ENCODE measurements around the gene HINFP. TPM values are rescaled to one million over a fixed set of nuclear protein-coding genes. Genes with fewer than 3 reads are reported as not detected.

The HINFP gene
- total RNA-seq, 1 experiment from 2014 or later = 38.1 TPM

DNA sequence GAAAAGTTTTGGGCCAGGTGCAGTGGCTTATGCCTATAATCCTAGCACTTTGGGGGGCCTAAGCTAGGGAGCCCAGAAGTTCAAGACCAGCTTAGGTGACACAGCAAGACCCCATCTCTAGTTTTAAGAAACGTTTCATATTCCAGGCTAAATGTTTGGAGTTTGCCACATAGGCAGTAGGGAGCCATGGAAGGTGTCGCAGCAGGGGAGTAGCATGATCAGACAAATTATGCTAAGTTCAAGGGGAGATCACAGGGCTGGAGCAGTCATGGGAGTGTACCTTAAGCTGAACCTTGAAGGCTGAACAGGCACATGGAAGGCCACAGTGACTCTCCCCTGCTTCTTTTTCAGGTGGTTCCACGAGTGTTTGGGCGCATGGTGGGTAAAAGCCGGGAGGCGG, 58.0 kb downstream of the HINFP start:
- Histone ChIP-seq H4K20me1 (ENCODE audit: insufficient read depth) (no peaks in the 10 kb centered on the region), H3K79me2 (ENCODE audit: insufficient read depth, low read length) (no peaks in the 10 kb centered on the region), H3K27ac (ENCODE audit: low read depth, low read length) (no peak overlapping the region), H2AFZ (ENCODE audit: low read depth, low read length, poor library complexity, severe bottlenecking) (no peak overlapping the region), H3K4me1 (ENCODE audit: control insufficient read depth in 1 of 2, insufficient read depth in 2 of 2, low read length in 2 of 2) (peaks cover 11 to 14% of the 10 kb centered on the region in 2 experiments), H3K9me3 (ENCODE audit: control insufficient read depth in 1 of 2, insufficient read depth in 1 of 2, low read depth in 1 of 2, low read length in 2 of 2) (no peaks in the 10 kb centered on the region), H3K4me3 (replicated peaks in 1 of 2; ENCODE audit: low read depth in 1 of 2, low read length in 2 of 2) (no peak overlapping the region), H3K36me3 (ENCODE audit: control insufficient read depth in 1 of 2, insufficient read depth in 2 of 2, low read length in 2 of 2) (no peaks in the 10 kb centered on the region; a peak in 1 of 4 replicates), H3K4me2 (ENCODE audit: low read length) (no peak overlapping the region), H3K27me3 (ENCODE audit: insufficient read depth, low read length) (no peaks in the 10 kb centered on the region), H3K9me2 (ENCODE audit: insufficient read depth) (no peaks in the 10 kb centered on the region), H3K9ac (ENCODE audit: low read length) (no peak overlapping the region)
- ChIA-PET CTCF (no interaction called here), RAD21 (ENCODE audit: low non-redundant PET in 1 of 2, low total read pairs in 2 of 2, uncharacterized antibody in 2 of 2, unreplicated experiment in 2 of 2) (no interaction called here), POLR2A (no interaction called here)
- no peak for DNase-seq (ENCODE audit: low read depth, low spot score)
- ATAC-seq = no peak
- BruUV-seq (replicated peaks) = no TSS peak
- intact Hi-C loops (cut with micrococcal nuclease) = no loop called here
- TF ChIP-seq, protein P1, sequence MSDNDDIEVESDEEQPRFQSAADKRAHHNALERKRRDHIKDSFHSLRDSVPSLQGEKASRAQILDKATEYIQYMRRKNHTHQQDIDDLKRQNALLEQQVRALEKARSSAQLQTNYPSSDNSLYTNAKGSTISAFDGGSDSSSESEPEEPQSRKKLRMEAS (IDR thresholded peaks at IDR 0.05) = no peak
- TF ChIP-seq POLR2A (IDR thresholded peaks at IDR 0.05; ENCODE audit: borderline replicate concordance, extremely low read depth, insufficient read depth, insufficient read length) (no peak), JUND (IDR thresholded peaks at IDR 0.05) (no peak), RAD21 (IDR thresholded peaks at IDR 0.05; ENCODE audit: low read depth) (no peak), SRF (IDR thresholded peaks at IDR 0.05; ENCODE audit: low read depth) (no peak)
- TF ChIP-seq, protein P2, sequence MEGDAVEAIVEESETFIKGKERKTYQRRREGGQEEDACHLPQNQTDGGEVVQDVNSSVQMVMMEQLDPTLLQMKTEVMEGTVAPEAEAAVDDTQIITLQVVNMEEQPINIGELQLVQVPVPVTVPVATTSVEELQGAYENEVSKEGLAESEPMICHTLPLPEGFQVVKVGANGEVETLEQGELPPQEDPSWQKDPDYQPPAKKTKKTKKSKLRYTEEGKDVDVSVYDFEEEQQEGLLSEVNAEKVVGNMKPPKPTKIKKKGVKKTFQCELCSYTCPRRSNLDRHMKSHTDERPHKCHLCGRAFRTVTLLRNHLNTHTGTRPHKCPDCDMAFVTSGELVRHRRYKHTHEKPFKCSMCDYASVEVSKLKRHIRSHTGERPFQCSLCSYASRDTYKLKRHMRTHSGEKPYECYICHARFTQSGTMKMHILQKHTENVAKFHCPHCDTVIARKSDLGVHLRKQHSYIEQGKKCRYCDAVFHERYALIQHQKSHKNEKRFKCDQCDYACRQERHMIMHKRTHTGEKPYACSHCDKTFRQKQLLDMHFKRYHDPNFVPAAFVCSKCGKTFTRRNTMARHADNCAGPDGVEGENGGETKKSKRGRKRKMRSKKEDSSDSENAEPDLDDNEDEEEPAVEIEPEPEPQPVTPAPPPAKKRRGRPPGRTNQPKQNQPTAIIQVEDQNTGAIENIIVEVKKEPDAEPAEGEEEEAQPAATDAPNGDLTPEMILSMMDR (IDR thresholded peaks at IDR 0.05 in 2 of 3, conservative IDR thresholded peaks at IDR 0.05 in 1 of 3; ENCODE audit: borderline replicate concordance in 1 of 3, insufficient read depth in 1 of 3, low read depth in 2 of 3, low read length in 2 of 3) = no peak

DNA sequence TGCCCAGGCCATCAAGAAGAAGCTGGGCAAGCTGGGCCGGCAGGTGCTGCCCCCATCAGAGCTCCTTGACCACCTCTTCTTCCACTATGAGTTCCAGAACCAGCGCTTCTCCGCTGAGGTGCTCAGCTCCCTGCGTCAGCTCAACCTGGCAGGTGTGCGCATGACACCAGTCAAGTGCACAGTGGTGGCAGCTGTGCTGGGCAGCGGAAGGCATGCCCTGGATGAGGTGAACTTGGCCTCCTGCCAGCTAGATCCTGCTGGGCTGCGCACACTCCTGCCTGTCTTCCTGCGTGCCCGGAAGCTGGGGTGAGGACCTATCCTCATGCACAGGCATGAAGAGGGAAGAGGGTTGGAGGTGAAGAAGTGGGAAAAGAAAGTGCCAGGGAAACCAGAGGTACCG, 58.6 kb downstream of the HINFP start:
- Histone ChIP-seq H3K4me2 (ENCODE audit: low read length) (no peak overlapping the region), H3K36me3 (ENCODE audit: control insufficient read depth in 1 of 2, insufficient read depth in 2 of 2, low read length in 2 of 2) (no peaks in the 10 kb centered on the region; a peak in 1 of 4 replicates), H2AFZ (ENCODE audit: low read depth, low read length, poor library complexity, severe bottlenecking) (no peak overlapping the region), H3K27ac (ENCODE audit: low read depth, low read length) (no peak overlapping the region), H4K20me1 (ENCODE audit: insufficient read depth) (no peaks in the 10 kb centered on the region), H3K79me2 (ENCODE audit: insufficient read depth, low read length) (no peaks in the 10 kb centered on the region), H3K27me3 (ENCODE audit: insufficient read depth, low read length) (no peaks in the 10 kb centered on the region), H3K4me1 (ENCODE audit: control insufficient read depth in 1 of 2, insufficient read depth in 2 of 2, low read length in 2 of 2) (peaks cover 10 to 11% of the 10 kb centered on the region in 2 experiments), H3K4me3 (replicated peaks in 1 of 2; ENCODE audit: low read depth in 1 of 2, low read length in 2 of 2) (no peak overlapping the region), H3K9me2 (ENCODE audit: insufficient read depth) (no peaks in the 10 kb centered on the region), H3K9ac (ENCODE audit: low read length) (no peak overlapping the region), H3K9me3 (ENCODE audit: control insufficient read depth in 1 of 2, insufficient read depth in 1 of 2, low read depth in 1 of 2, low read length in 2 of 2) (no peaks in the 10 kb centered on the region)
- ChIA-PET RAD21 (ENCODE audit: low non-redundant PET in 1 of 2, low total read pairs in 2 of 2, uncharacterized antibody in 2 of 2, unreplicated experiment in 2 of 2) (no interaction called here), CTCF (no interaction called here), POLR2A (no interaction called here)
- ATAC-seq = no peak
- intact Hi-C loops (cut with micrococcal nuclease) = no loop called here
- BruUV-seq (replicated peaks) = no TSS peak
- DNase-seq (ENCODE audit: low read depth, low spot score) = no peak
- TF ChIP-seq SRF (IDR thresholded peaks at IDR 0.05; ENCODE audit: low read depth) (no peak), POLR2AphosphoS5 (IDR thresholded peaks at IDR 0.05; ENCODE audit: low read depth, low read length) (no peak), EGR1 (IDR thresholded peaks at IDR 0.05; ENCODE audit: low read depth) (no peak), EZH2 (IDR thresholded peaks at IDR 0.05) (no peak), RAD21 (IDR thresholded peaks at IDR 0.05; ENCODE audit: low read depth) (no peak), SIN3A (IDR thresholded peaks at IDR 0.05; ENCODE audit: low read depth) (no peak), SP1 (IDR thresholded peaks at IDR 0.05; ENCODE audit: low read depth) (no peak)
- TF ChIP-seq, protein P3, sequence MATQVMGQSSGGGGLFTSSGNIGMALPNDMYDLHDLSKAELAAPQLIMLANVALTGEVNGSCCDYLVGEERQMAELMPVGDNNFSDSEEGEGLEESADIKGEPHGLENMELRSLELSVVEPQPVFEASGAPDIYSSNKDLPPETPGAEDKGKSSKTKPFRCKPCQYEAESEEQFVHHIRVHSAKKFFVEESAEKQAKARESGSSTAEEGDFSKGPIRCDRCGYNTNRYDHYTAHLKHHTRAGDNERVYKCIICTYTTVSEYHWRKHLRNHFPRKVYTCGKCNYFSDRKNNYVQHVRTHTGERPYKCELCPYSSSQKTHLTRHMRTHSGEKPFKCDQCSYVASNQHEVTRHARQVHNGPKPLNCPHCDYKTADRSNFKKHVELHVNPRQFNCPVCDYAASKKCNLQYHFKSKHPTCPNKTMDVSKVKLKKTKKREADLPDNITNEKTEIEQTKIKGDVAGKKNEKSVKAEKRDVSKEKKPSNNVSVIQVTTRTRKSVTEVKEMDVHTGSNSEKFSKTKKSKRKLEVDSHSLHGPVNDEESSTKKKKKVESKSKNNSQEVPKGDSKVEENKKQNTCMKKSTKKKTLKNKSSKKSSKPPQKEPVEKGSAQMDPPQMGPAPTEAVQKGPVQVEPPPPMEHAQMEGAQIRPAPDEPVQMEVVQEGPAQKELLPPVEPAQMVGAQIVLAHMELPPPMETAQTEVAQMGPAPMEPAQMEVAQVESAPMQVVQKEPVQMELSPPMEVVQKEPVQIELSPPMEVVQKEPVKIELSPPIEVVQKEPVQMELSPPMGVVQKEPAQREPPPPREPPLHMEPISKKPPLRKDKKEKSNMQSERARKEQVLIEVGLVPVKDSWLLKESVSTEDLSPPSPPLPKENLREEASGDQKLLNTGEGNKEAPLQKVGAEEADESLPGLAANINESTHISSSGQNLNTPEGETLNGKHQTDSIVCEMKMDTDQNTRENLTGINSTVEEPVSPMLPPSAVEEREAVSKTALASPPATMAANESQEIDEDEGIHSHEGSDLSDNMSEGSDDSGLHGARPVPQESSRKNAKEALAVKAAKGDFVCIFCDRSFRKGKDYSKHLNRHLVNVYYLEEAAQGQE (IDR thresholded peaks at IDR 0.05; ENCODE audit: low read depth) = no peak
- TF ChIP-seq, protein P1 (IDR thresholded peaks at IDR 0.05) = no peak
- TF ChIP-seq, protein P4, sequence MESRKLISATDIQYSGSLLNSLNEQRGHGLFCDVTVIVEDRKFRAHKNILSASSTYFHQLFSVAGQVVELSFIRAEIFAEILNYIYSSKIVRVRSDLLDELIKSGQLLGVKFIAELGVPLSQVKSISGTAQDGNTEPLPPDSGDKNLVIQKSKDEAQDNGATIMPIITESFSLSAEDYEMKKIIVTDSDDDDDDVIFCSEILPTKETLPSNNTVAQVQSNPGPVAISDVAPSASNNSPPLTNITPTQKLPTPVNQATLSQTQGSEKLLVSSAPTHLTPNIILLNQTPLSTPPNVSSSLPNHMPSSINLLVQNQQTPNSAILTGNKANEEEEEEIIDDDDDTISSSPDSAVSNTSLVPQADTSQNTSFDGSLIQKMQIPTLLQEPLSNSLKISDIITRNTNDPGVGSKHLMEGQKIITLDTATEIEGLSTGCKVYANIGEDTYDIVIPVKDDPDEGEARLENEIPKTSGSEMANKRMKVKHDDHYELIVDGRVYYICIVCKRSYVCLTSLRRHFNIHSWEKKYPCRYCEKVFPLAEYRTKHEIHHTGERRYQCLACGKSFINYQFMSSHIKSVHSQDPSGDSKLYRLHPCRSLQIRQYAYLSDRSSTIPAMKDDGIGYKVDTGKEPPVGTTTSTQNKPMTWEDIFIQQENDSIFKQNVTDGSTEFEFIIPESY (IDR thresholded peaks at IDR 0.05; ENCODE audit: extremely low read depth, insufficient replicate concordance, low read length) = no peak

Data from HCT116 (cell line).